ENCODE data around the gene ZXDC.

DNA sequence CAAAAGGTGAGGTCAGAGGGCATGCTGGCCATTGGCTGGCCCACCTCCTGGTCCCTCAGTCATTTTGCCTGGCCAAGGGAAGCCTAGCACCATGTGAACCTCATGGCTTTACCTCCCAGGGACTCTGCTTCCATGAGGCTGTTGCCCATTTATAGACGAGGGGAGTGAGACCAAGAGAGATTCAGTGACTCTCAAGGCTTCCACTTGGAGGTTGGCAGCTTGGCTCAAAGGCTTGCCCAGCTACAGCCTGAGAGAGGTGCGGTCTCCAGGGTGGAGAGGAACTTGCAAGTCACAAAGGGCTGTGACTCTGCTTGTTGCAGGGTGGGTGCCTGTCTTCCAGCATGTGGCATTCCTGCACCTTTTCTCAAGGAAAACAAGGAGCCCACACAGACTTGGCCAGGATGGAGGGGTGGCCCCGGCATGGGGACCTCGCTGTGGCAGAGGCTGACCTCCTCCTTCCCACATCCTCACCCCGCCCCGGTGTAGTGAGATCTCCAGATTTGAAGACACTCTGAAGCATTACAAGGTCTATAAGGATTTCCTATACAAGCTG is 56.5 kb downstream of the ZXDC start:
- TF ChIP-seq, protein P1, sequence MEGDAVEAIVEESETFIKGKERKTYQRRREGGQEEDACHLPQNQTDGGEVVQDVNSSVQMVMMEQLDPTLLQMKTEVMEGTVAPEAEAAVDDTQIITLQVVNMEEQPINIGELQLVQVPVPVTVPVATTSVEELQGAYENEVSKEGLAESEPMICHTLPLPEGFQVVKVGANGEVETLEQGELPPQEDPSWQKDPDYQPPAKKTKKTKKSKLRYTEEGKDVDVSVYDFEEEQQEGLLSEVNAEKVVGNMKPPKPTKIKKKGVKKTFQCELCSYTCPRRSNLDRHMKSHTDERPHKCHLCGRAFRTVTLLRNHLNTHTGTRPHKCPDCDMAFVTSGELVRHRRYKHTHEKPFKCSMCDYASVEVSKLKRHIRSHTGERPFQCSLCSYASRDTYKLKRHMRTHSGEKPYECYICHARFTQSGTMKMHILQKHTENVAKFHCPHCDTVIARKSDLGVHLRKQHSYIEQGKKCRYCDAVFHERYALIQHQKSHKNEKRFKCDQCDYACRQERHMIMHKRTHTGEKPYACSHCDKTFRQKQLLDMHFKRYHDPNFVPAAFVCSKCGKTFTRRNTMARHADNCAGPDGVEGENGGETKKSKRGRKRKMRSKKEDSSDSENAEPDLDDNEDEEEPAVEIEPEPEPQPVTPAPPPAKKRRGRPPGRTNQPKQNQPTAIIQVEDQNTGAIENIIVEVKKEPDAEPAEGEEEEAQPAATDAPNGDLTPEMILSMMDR (conservative IDR thresholded peaks at IDR 0.05; ENCODE audit: low read length), result no peak
- no peak for TF ChIP-seq EZH2phosphoT487 (IDR thresholded peaks at IDR 0.05; ENCODE audit: borderline replicate concordance)

All from Loucy (cell line).